Neural crest cell (in vitro differentiated cells): ENCODE results near the gene CDH13. TPM values are rescaled to one million over a fixed set of nuclear protein-coding genes. Genes with fewer than 3 reads are reported as not detected.

Experiments used
- DNase-seq: peaks from one replicate; pipeline ENCODE4 v3.0.0; 2021; ENCODE audit warnings: low read depth, mixed read lengths, low spot score
- H3K27ac Mint-ChIP-seq: one replicate; pipeline ENCODE4 v1.8.0; 2021; ENCODE audit warnings: mild to moderate bottlenecking, mixed read lengths; ENCODE audit not compliant: unreplicated experiment
- H3K27me3 Mint-ChIP-seq: 2 replicates; pipeline ENCODE4 v1.8.0; 2021; ENCODE audit warnings: low read depth, mild to moderate bottlenecking, mixed read lengths
- H3K36me3 Mint-ChIP-seq: 2 replicates; pipeline ENCODE4 v1.8.0; 2021; ENCODE audit warnings: low read depth, mild to moderate bottlenecking, mixed read lengths
- H3K4me1 Mint-ChIP-seq: 2 replicates; pipeline ENCODE4 v1.8.0; 2021; ENCODE audit warnings: mixed read lengths
- H3K4me3 Mint-ChIP-seq: one replicate; pipeline ENCODE4 v1.8.0; 2021; ENCODE audit warnings: mild to moderate bottlenecking, mixed read lengths
- H3K9me3 Mint-ChIP-seq: 2 replicates; pipeline ENCODE4 v1.8.0; 2021; ENCODE audit warnings: mixed read lengths
- total RNA-seq: library from RNA; stranded (reverse); gene quantifications from 2 replicates; pipeline ENCODE4 v1.2.1, GENCODE V29; 2021
- TF ChIP-seq, protein P1 (sequence below): fragments of 200-600 bp; sonication (generic); conservative IDR thresholded peaks from 2 replicates; pipeline ENCODE4 v1.5.0; 2021; ENCODE audit warnings: antibody characterized with exemption, mild to moderate bottlenecking

CDH13 gene
- total RNA-seq, 1 donor from 2014 or later: 1.1 TPM

DNA sequence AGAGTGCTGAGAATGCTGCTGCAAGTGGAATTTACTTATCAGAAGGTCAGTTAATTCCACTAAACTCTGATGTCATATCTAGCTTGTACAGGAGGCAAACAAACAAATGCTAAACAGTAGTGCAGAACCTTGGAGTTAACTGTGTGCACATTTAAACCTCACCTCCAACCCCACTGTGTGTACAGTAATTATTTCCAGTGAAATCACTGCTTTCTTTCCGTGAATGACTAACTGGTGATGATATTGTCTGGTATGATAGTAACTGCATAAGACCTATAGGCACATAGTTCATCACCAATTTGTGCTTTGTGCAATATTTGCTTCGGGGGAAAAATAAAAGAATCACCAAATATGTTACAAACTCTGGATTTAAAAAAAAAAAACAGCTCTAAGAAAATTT lies 688.5 kb downstream of the CDH13 start:
- peaks cover 2% of the 10 kb centered on the region for H3K27me3 Mint-ChIP-seq
- no peaks in the 10 kb centered on the region for H3K4me1 Mint-ChIP-seq
- no peaks in the 10 kb centered on the region for H3K36me3 Mint-ChIP-seq
- H3K9me3 Mint-ChIP-seq: no peaks in the 10 kb centered on the region
- DNase-seq: no peak
- H3K4me3 Mint-ChIP-seq: no peak overlapping the region
- no peak overlapping the region for H3K27ac Mint-ChIP-seq
- TF ChIP-seq, protein P1, sequence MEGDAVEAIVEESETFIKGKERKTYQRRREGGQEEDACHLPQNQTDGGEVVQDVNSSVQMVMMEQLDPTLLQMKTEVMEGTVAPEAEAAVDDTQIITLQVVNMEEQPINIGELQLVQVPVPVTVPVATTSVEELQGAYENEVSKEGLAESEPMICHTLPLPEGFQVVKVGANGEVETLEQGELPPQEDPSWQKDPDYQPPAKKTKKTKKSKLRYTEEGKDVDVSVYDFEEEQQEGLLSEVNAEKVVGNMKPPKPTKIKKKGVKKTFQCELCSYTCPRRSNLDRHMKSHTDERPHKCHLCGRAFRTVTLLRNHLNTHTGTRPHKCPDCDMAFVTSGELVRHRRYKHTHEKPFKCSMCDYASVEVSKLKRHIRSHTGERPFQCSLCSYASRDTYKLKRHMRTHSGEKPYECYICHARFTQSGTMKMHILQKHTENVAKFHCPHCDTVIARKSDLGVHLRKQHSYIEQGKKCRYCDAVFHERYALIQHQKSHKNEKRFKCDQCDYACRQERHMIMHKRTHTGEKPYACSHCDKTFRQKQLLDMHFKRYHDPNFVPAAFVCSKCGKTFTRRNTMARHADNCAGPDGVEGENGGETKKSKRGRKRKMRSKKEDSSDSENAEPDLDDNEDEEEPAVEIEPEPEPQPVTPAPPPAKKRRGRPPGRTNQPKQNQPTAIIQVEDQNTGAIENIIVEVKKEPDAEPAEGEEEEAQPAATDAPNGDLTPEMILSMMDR: no peak

- DNase-seq: no peak
- no peaks in the 10 kb centered on the region for H3K9me3 Mint-ChIP-seq
- H3K4me3 Mint-ChIP-seq: no peak overlapping the region
- no peaks in the 10 kb centered on the region for H3K4me1 Mint-ChIP-seq
- no peaks in the 10 kb centered on the region for H3K36me3 Mint-ChIP-seq
- no peaks in the 10 kb centered on the region for H3K27me3 Mint-ChIP-seq
- H3K27ac Mint-ChIP-seq: no peak overlapping the region
- TF ChIP-seq, protein P1: no peak
Measured at GRCh38 chr16:83316458-83316857, 689.7 kb downstream of the CDH13 start.

- no peaks in the 10 kb centered on the region for H3K36me3 Mint-ChIP-seq
- no peaks in the 10 kb centered on the region for H3K9me3 Mint-ChIP-seq
- H3K27me3 Mint-ChIP-seq: no peaks in the 10 kb centered on the region
- no peak overlapping the region for H3K27ac Mint-ChIP-seq
- no peaks in the 10 kb centered on the region for H3K4me1 Mint-ChIP-seq
- TF ChIP-seq, protein P1: no peak
- H3K4me3 Mint-ChIP-seq: no peak overlapping the region
- no peak for DNase-seq
Measured at GRCh38 chr16:83318390-83318789, 691.6 kb downstream of the CDH13 start.

- Mint-ChIP-seq H3K4me1 (peaks cover 11% of the 10 kb centered on the region), H3K27ac (no peak overlapping the region), H3K27me3 (no peaks in the 10 kb centered on the region), H3K9me3 (peaks cover 3% of the 10 kb centered on the region), H3K36me3 (no peaks in the 10 kb centered on the region), H3K4me3 (no peak overlapping the region)
- no peak for DNase-seq
- TF ChIP-seq, protein P1: no peak
Measured at GRCh38 chr16:83328936-83329335, 702.2 kb downstream of the CDH13 start.

GRCh38 chr16:83329441-83329840 lies 702.7 kb downstream of the CDH13 start:
- Mint-ChIP-seq H3K9me3 (peaks cover 3% of the 10 kb centered on the region), H3K4me3 (no peak overlapping the region), H3K4me1 (peaks cover 11% of the 10 kb centered on the region), H3K27ac (no peak overlapping the region), H3K27me3 (no peaks in the 10 kb centered on the region), H3K36me3 (no peaks in the 10 kb centered on the region)
- TF ChIP-seq, protein P1: no peak
- DNase-seq: no peak

DNA sequence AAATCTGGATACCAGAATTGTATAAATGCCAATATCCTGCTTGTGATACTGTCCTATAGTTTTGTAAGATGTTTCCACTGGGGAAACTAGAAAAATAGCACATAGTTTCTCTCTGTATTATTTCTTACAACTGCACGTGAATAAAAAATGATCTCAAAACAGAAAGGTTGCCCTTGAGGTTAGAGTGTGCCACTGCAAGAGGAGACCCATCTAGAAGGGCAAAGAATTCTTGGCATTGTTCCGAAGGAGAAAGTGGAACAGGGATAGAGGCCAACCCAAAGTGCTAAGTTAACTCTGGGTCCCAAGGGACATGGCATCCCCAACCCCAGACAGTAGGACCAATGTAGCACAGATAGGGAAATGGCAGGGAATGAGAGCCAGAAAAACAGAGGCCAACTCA lies 703.5 kb downstream of the CDH13 start:
- H3K27me3 Mint-ChIP-seq: no peaks in the 10 kb centered on the region
- no peak for DNase-seq
- no peak overlapping the region for H3K27ac Mint-ChIP-seq
- H3K9me3 Mint-ChIP-seq: peaks cover 3% of the 10 kb centered on the region
- no peak overlapping the region for H3K4me3 Mint-ChIP-seq
- TF ChIP-seq, protein P1: no peak
- peaks cover 11% of the 10 kb centered on the region for H3K4me1 Mint-ChIP-seq
- H3K36me3 Mint-ChIP-seq: no peaks in the 10 kb centered on the region
